PC-9 (cell line): ENCODE measurements around the gene NFYC. TPM values are rescaled to one million over a fixed set of nuclear protein-coding genes. Genes with fewer than 3 reads are reported as not detected.

Experiments used
- BruUV-seq: library from RNA; stranded (reverse); fragments of 400-500 nt; replicated peaks from 2 replicates; lab custom pipeline; 2021; lab: Mats Ljungman, UMichigan
- CTCF ChIA-PET: fragments of 300-600 bp; sonication (Branson Sonifier 250); formaldehyde crosslinking; loops from one replicate; lab custom pipeline; 2022; ENCODE audit warnings: antibody characterized with exemption; lab: Charles Lee
- POLR2A ChIA-PET: fragments of 300-600 bp; sonication (Branson Sonifier 250); formaldehyde crosslinking; loops from one replicate; lab custom pipeline; 2022; ENCODE audit warnings: antibody characterized with exemption; ENCODE audit not compliant: unreplicated experiment; lab: Charles Lee
- DNase-seq, 2 experiments: peaks; one replicate each; pipeline versions ENCODE4 v3.0.0 to v3.0.0-alpha.2; 2015 to 2022; ENCODE audit warnings: mixed read lengths in 1 of 2
- H2AFZ ChIP-seq: fragments of 200-600 bp; sonication (generic); 2 replicates; pipeline ENCODE4 v1.8.1; 2017; ENCODE audit warnings: antibody characterized with exemption
- H3F3A ChIP-seq: fragments of 200-600 bp; sonication (generic); 2 replicates; pipeline ENCODE4 v1.8.1; 2017; ENCODE audit warnings: antibody characterized with exemption, mild to moderate bottlenecking, low read depth; ENCODE audit not compliant: insufficient read depth
- H3K27ac ChIP-seq: fragments of 200-600 bp; sonication (generic); 2 replicates; pipeline ENCODE4 v1.6.1; 2016; ENCODE audit warnings: mixed run types
- H3K27me3 ChIP-seq: fragments of 200-600 bp; sonication (generic); 2 replicates; pipeline ENCODE4 v1.6.1; 2016; ENCODE audit warnings: low read depth, mixed run types; ENCODE audit not compliant: insufficient read depth
- H3K36me3 ChIP-seq: fragments of 200-600 bp; sonication (generic); 2 replicates; pipeline ENCODE4 v1.6.1; 2016; ENCODE audit warnings: low read depth, mixed run types
- H3K4me1 ChIP-seq: fragments of 200-600 bp; sonication (generic); replicated peaks from 2 replicates; pipeline ENCODE4 v1.6.1; 2016; ENCODE audit warnings: mixed run types; ENCODE audit not compliant: insufficient read depth
- H3K4me2 ChIP-seq: fragments of 200-600 bp; sonication (generic); 2 replicates; pipeline ENCODE4 v1.6.1; 2017; ENCODE audit warnings: mixed run types
- H3K4me3 ChIP-seq: fragments of 200-600 bp; sonication (generic); 2 replicates; pipeline ENCODE4 v1.6.1; 2016; ENCODE audit warnings: mixed run types
- H3K79me2 ChIP-seq: fragments of 200-600 bp; sonication (generic); 2 replicates; pipeline ENCODE4 v1.6.1; 2017; ENCODE audit warnings: low read depth, mixed run types
- H3K9me2 ChIP-seq: fragments of 200-600 bp; sonication (generic); 2 replicates; pipeline ENCODE4 v1.8.1; 2017; ENCODE audit warnings: mild to moderate bottlenecking; ENCODE audit not compliant: insufficient read depth
- H3K9me3 ChIP-seq: fragments of 200-600 bp; sonication (generic); 2 replicates; pipeline ENCODE4 v1.8.1; 2016; ENCODE audit warnings: low read depth; ENCODE audit not compliant: insufficient read depth
- H4K20me1 ChIP-seq: fragments of 200-600 bp; sonication (generic); 2 replicates; pipeline ENCODE4 v1.8.1; 2017; ENCODE audit not compliant: insufficient read depth
- EZH2 ChIP-seq: fragments of 200-600 bp; sonication (generic); IDR thresholded peaks from 2 replicates; pipeline ENCODE4 v1.8.0; 2017; ENCODE audit warnings: antibody characterized with exemption, low read depth
- intact Hi-C: fragments of 100-400 bp; cut with micrococcal nuclease; formaldehyde crosslinking; loops from one replicate; pipeline ENCODE4 v1.10.0; 2022; ENCODE audit not compliant: unreplicated experiment
- total RNA-seq: library from RNA; stranded (reverse); gene quantifications from 2 replicates; pipeline ENCODE4 v1.2.3, GENCODE V29; 2021
- TF ChIP-seq, protein P1 (sequence below): fragments of 200-600 bp; sonication (generic); conservative IDR thresholded peaks from 2 replicates; pipeline ENCODE4 v1.6.1; 2017; ENCODE audit warnings: mixed run types, antibody characterized with exemption, mild to moderate bottlenecking, moderate library complexity

The NFYC gene
- total RNA-seq, 1 experiment from 2014 or later = 91.1 TPM

DNA sequence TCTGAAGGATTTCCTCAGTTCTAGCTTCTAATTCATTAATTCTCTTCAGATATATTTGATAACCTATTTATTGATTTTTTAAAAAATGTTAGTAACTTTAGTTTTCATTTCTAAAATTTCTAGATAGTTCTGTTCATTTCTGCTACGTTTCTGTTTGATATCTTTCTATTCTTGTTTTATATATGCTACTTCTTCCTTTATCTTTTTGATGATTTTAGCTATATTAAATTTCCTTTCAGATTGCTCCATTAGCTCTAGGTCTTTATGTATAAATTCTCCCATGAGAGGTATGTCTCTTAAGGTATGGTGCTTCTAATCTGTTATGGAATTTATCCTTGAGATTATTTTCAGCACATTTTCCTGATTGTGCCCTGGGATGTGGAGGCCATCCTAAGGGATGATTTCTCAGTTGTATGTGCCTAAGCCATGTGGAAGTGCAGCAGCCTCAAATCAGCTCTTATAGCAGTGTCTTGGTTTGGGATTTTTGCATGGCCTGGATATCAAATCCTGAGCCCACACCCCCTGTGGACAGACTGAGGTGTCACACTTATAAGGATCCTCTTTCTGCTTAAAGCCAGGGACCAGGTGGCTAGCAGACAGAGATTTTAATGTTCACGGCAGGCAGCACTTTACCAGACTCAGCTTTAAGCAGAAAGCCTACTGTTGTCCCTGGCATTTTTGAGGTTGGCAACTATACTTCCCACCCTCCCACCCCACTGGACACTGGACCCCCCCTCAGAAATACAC lies 85.9 kb downstream of the NFYC start:
- no peaks in the 10 kb centered on the region for H3K9me2 ChIP-seq
- no TSS peak for BruUV-seq

DNA sequence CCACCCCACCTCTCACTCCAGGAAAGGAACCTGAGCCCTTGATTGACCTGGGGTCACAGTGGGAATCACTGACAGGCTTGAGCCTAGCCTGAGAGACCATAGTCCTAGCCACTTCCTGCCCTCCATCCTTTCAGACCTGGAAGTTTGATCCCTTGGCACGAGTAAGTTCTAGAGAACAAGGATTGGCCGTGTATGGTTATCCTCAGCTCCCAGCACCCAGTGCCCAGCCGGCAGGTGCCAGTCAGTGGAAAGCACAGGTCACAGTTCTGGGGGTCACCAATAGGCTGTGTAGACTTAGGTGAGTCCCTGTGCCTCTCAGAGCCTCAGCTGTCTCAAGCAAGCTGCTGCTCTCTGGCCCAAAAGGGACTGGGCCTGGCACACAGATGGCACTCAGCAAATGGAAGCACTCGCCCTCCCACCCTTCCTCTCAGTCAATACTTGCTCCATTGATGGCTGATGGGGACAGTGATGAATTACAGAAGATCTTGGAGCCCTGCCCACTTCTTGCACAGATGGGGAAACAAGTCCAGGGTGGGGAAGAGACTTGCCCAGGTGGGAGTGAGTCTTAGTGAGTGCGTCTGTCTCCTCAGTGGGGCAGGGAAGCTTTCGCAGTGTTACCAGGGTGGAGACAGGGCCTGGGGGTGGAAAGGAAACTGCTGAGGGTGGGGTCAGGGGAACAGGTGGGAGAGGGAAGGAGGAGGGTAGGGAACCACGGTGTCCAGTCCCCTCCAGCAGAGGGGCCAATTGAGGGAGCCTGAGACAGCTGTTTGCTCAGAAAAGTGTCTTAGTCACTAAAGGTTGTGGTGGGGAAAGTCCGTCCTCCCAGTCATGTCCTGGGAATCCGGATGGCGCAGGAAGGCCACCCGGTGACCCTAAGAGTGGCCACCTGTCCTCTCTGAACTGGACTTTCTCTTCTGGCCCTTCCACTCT lies 89.4 kb downstream of the NFYC start:
- intact Hi-C loops = no loop called here
- Histone ChIP-seq H3K9me3 (no peaks in the 10 kb centered on the region), H3K27ac (no peak overlapping the region), H3K4me2 (no peak overlapping the region), H3K4me1 (no peaks in the 10 kb centered on the region), H2AFZ (no peak overlapping the region), H4K20me1 (no peaks in the 10 kb centered on the region), H3K4me3 (no peak overlapping the region), H3F3A (peaks cover 7% of the 10 kb centered on the region; the same call in 1 of the 2 replicates), H3K79me2 (no peaks in the 10 kb centered on the region), H3K9me2 (no peaks in the 10 kb centered on the region), H3K36me3 (no peaks in the 10 kb centered on the region), H3K27me3 (no peaks in the 10 kb centered on the region; the same call in 1 of the 2 replicates)
- ChIA-PET POLR2A (interaction anchor here (0.6 kb wide), 1 partner anchor 507 kb away, joined by 7 read pairs; no protein-coding TSS in a partner anchor), CTCF (interaction anchor here (0.7 kb wide), 1 partner anchor 88 kb away, joined by 3 read pairs; no protein-coding TSS in a partner anchor)
- no TSS peak for BruUV-seq
- TF ChIP-seq EZH2 = no peak
- TF ChIP-seq, protein P1, sequence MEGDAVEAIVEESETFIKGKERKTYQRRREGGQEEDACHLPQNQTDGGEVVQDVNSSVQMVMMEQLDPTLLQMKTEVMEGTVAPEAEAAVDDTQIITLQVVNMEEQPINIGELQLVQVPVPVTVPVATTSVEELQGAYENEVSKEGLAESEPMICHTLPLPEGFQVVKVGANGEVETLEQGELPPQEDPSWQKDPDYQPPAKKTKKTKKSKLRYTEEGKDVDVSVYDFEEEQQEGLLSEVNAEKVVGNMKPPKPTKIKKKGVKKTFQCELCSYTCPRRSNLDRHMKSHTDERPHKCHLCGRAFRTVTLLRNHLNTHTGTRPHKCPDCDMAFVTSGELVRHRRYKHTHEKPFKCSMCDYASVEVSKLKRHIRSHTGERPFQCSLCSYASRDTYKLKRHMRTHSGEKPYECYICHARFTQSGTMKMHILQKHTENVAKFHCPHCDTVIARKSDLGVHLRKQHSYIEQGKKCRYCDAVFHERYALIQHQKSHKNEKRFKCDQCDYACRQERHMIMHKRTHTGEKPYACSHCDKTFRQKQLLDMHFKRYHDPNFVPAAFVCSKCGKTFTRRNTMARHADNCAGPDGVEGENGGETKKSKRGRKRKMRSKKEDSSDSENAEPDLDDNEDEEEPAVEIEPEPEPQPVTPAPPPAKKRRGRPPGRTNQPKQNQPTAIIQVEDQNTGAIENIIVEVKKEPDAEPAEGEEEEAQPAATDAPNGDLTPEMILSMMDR = no peak
- DNase-seq = no peak

More for the DNA sequence above, 85.9 kb downstream of the NFYC start:
- no peak for DNase-seq
- H3K4me3 ChIP-seq = no peak overlapping the region
- no peaks in the 10 kb centered on the region for H4K20me1 ChIP-seq
- no peak overlapping the region for H3K27ac ChIP-seq
- CTCF ChIA-PET = interaction anchor here (0.6 kb wide), 2 partner anchors 187 to 245 kb away, joined by 3 to 5 read pairs; no protein-coding TSS in a partner anchor
- no peak overlapping the region for H3K4me2 ChIP-seq
- no peaks in the 10 kb centered on the region for H3K36me3 ChIP-seq
- no peaks in the 10 kb centered on the region for H3K4me1 ChIP-seq
- H3F3A ChIP-seq = peaks cover 18% of the 10 kb centered on the region
- POLR2A ChIA-PET = interaction anchor here (0.5 kb wide), 1 partner anchor 269 kb away, joined by 5 read pairs; no protein-coding TSS in a partner anchor
- H2AFZ ChIP-seq = no peak overlapping the region
- intact Hi-C loops = no loop called here
- H3K79me2 ChIP-seq = no peaks in the 10 kb centered on the region
- H3K9me3 ChIP-seq = no peaks in the 10 kb centered on the region
- TF ChIP-seq, protein P1 = no peak; the same call in 1 of the 2 replicates
- no peak for TF ChIP-seq EZH2
- H3K27me3 ChIP-seq = no peaks in the 10 kb centered on the region

DNA sequence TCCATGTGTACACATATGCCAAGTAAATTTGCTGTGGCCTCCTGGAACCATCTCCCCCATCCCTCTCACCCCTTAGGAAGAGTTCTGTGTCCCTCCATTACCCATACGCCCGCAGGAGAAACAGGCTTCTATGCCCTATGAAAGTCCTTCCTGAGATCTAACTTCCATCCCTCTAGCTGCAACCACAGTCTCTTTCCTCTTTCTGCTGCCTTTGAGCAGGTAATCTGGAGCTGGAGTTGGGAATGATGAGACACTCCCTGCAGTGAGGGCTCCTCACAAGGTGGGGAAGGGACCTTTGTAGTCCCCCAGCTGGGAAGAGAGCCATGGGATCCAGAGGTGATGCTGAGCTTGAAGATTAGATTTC lies 90.1 kb downstream of the NFYC start:
- peaks cover 7% of the 10 kb centered on the region; the same call in 1 of the 2 replicates for H3F3A ChIP-seq
- no peaks in the 10 kb centered on the region for H3K4me1 ChIP-seq
- H3K4me3 ChIP-seq = no peak overlapping the region
- ChIA-PET CTCF (interaction anchor here (0.7 kb wide), 1 partner anchor 89 kb away, joined by 3 read pairs; no protein-coding TSS in a partner anchor), POLR2A (interaction anchor here (0.5 kb wide), 1 partner anchor 503 kb away, joined by 6 read pairs; no protein-coding TSS in a partner anchor)
- H4K20me1 ChIP-seq = no peaks in the 10 kb centered on the region
- no peaks in the 10 kb centered on the region for H3K9me2 ChIP-seq
- H3K27me3 ChIP-seq = no peaks in the 10 kb centered on the region; the same call in 1 of the 2 replicates
- no peak overlapping the region for H2AFZ ChIP-seq
- H3K79me2 ChIP-seq = no peaks in the 10 kb centered on the region
- H3K36me3 ChIP-seq = no peaks in the 10 kb centered on the region
- TF ChIP-seq, protein P1 = no peak
- no peak for TF ChIP-seq EZH2
- no peak overlapping the region for H3K4me2 ChIP-seq
- BruUV-seq = no TSS peak
- intact Hi-C loops = no loop called here
- no peak for DNase-seq
- no peak overlapping the region for H3K27ac ChIP-seq
- no peaks in the 10 kb centered on the region for H3K9me3 ChIP-seq
